ENCODE measurements around the gene NRXN3. TPM values are rescaled to one million over a fixed set of nuclear protein-coding genes. Genes with fewer than 3 reads are reported as not detected.

The NRXN3 gene
- total RNA-seq, 1 experiment from 2014 or later = not detected

DNA sequence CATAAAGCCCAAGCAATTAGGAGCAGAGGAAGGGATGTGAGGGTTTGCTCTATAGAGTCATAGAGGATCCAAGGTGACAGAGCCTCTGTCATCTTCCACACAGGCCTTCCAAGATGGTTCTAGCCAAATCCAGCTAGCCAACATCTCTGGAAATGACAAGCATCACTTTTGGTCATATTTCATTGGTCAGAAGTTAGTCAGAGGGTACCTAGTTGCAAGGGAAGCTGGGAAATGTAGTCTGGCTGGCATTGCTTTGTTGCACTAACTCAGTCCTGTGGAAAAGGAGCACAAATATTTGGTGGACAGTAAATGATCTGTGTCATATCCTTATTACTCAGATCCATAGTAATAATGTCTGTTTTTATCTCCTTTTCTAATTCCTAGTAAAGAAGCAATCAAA is 715.7 kb downstream of the NRXN3 start (continued):
- TF ChIP-seq YY1 (IDR thresholded peaks at IDR 0.05; ENCODE audit: extremely low read depth, insufficient replicate concordance, low read depth, low read length) (no peak), ZFX (IDR thresholded peaks at IDR 0.05) (no peak), CBX3 (IDR thresholded peaks at IDR 0.05; ENCODE audit: low read depth) (no peak), EZH2phosphoT487 (IDR thresholded peaks at IDR 0.05; ENCODE audit: borderline replicate concordance) (no peak), TCF7L2 (IDR thresholded peaks at IDR 0.05; ENCODE audit: borderline replicate concordance, extremely low read depth, insufficient read depth, insufficient read length) (no peak), ELF1 (IDR thresholded peaks at IDR 0.05; ENCODE audit: borderline replicate concordance, low read depth) (no peak), EGR1 (IDR thresholded peaks at IDR 0.05; ENCODE audit: low read depth) (no peak), SIN3A (IDR thresholded peaks at IDR 0.05; ENCODE audit: low read depth) (no peak), JUND (IDR thresholded peaks at IDR 0.05) (no peak)
- TF ChIP-seq, protein P1, sequence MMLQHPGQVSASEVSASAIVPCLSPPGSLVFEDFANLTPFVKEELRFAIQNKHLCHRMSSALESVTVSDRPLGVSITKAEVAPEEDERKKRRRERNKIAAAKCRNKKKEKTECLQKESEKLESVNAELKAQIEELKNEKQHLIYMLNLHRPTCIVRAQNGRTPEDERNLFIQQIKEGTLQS (IDR thresholded peaks at IDR 0.05) = no peak

GRCh38 chr14:78897443-78897842 is 727.3 kb downstream of the NRXN3 start:
- Histone ChIP-seq H3K9ac (ENCODE audit: low read length) (no peak overlapping the region), H3K36me3 (ENCODE audit: control insufficient read depth in 1 of 2, insufficient read depth in 2 of 2, low read length in 2 of 2) (no peaks in the 10 kb centered on the region), H3K4me2 (ENCODE audit: low read length) (no peak overlapping the region), H3K27me3 (ENCODE audit: insufficient read depth, low read length) (no peaks in the 10 kb centered on the region), H3K27ac (ENCODE audit: low read depth, low read length) (no peak overlapping the region), H3K4me1 (ENCODE audit: control insufficient read depth in 1 of 2, insufficient read depth in 2 of 2, low read length in 2 of 2) (no peaks in the 10 kb centered on the region), H2AFZ (ENCODE audit: low read depth, low read length, poor library complexity, severe bottlenecking) (no peak overlapping the region), H4K20me1 (ENCODE audit: insufficient read depth) (no peaks in the 10 kb centered on the region; the same call in 1 of the 2 replicates), H3K9me2 (ENCODE audit: insufficient read depth) (no peaks in the 10 kb centered on the region), H3K4me3 (replicated peaks in 1 of 2; ENCODE audit: low read depth in 1 of 2, low read length in 2 of 2) (no peak overlapping the region), H3K79me2 (ENCODE audit: insufficient read depth, low read length) (no peaks in the 10 kb centered on the region), H3K9me3 (ENCODE audit: control insufficient read depth in 1 of 2, insufficient read depth in 1 of 2, low read depth in 1 of 2, low read length in 2 of 2) (no peaks in the 10 kb centered on the region)
- no peak for DNase-seq (ENCODE audit: low read depth, low spot score)
- ChIA-PET POLR2A (no interaction called here), CTCF (no interaction called here), RAD21 (ENCODE audit: low non-redundant PET in 1 of 2, low total read pairs in 2 of 2, uncharacterized antibody in 2 of 2, unreplicated experiment in 2 of 2) (no interaction called here)
- BruUV-seq (replicated peaks) = no TSS peak
- intact Hi-C loops (cut with micrococcal nuclease) = no loop called here
- no peak for ATAC-seq
- TF ChIP-seq, protein P2, sequence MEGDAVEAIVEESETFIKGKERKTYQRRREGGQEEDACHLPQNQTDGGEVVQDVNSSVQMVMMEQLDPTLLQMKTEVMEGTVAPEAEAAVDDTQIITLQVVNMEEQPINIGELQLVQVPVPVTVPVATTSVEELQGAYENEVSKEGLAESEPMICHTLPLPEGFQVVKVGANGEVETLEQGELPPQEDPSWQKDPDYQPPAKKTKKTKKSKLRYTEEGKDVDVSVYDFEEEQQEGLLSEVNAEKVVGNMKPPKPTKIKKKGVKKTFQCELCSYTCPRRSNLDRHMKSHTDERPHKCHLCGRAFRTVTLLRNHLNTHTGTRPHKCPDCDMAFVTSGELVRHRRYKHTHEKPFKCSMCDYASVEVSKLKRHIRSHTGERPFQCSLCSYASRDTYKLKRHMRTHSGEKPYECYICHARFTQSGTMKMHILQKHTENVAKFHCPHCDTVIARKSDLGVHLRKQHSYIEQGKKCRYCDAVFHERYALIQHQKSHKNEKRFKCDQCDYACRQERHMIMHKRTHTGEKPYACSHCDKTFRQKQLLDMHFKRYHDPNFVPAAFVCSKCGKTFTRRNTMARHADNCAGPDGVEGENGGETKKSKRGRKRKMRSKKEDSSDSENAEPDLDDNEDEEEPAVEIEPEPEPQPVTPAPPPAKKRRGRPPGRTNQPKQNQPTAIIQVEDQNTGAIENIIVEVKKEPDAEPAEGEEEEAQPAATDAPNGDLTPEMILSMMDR (IDR thresholded peaks at IDR 0.05 in 2 of 3, conservative IDR thresholded peaks at IDR 0.05 in 1 of 3; ENCODE audit: borderline replicate concordance in 1 of 3, insufficient read depth in 1 of 3, low read depth in 2 of 3, low read length in 2 of 3) = no peak
- no peak for TF ChIP-seq TCF7L2 (IDR thresholded peaks at IDR 0.05; ENCODE audit: borderline replicate concordance, extremely low read depth, insufficient read depth, insufficient read length)
- TF ChIP-seq SRF (IDR thresholded peaks at IDR 0.05; ENCODE audit: low read depth) = no peak
- no peak for TF ChIP-seq EZH2phosphoT487 (IDR thresholded peaks at IDR 0.05; ENCODE audit: borderline replicate concordance)
- TF ChIP-seq EGR1 (IDR thresholded peaks at IDR 0.05; ENCODE audit: low read depth) = no peak
- no peak for TF ChIP-seq SIN3A (IDR thresholded peaks at IDR 0.05; ENCODE audit: low read depth)
- TF ChIP-seq ZFX (IDR thresholded peaks at IDR 0.05) = no peak
- TF ChIP-seq CEBPB (IDR thresholded peaks at IDR 0.05; ENCODE audit: low read depth) = no peak
- TF ChIP-seq CBX3 (IDR thresholded peaks at IDR 0.05; ENCODE audit: low read depth) = no peak
- TF ChIP-seq EZH2 (IDR thresholded peaks at IDR 0.05) = no peak
- no peak for TF ChIP-seq RAD21 (IDR thresholded peaks at IDR 0.05; ENCODE audit: low read depth)
- no peak for TF ChIP-seq JUND (IDR thresholded peaks at IDR 0.05)
- TF ChIP-seq ZBTB33 (IDR thresholded peaks at IDR 0.05; ENCODE audit: extremely low read depth, insufficient replicate concordance, low read length) = no peak
- TF ChIP-seq, protein P3, sequence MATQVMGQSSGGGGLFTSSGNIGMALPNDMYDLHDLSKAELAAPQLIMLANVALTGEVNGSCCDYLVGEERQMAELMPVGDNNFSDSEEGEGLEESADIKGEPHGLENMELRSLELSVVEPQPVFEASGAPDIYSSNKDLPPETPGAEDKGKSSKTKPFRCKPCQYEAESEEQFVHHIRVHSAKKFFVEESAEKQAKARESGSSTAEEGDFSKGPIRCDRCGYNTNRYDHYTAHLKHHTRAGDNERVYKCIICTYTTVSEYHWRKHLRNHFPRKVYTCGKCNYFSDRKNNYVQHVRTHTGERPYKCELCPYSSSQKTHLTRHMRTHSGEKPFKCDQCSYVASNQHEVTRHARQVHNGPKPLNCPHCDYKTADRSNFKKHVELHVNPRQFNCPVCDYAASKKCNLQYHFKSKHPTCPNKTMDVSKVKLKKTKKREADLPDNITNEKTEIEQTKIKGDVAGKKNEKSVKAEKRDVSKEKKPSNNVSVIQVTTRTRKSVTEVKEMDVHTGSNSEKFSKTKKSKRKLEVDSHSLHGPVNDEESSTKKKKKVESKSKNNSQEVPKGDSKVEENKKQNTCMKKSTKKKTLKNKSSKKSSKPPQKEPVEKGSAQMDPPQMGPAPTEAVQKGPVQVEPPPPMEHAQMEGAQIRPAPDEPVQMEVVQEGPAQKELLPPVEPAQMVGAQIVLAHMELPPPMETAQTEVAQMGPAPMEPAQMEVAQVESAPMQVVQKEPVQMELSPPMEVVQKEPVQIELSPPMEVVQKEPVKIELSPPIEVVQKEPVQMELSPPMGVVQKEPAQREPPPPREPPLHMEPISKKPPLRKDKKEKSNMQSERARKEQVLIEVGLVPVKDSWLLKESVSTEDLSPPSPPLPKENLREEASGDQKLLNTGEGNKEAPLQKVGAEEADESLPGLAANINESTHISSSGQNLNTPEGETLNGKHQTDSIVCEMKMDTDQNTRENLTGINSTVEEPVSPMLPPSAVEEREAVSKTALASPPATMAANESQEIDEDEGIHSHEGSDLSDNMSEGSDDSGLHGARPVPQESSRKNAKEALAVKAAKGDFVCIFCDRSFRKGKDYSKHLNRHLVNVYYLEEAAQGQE (IDR thresholded peaks at IDR 0.05; ENCODE audit: low read depth) = no peak
- no peak for TF ChIP-seq MAX (IDR thresholded peaks at IDR 0.05)

Data from HCT116 (cell line).